NOMO-1 (cell line): ENCODE results near the gene DSTN.
A peak's percentile ranks its signal among the peaks of the same experiment; 100 is the strongest.

Experiments
- DNase-seq, 2 experiments: peaks; one replicate each; lab custom pipeline; 2025; ENCODE audit not compliant: unreplicated experiment in 2 of 2; lab: John Stamatoyannopoulos, UW

Gene DSTN

DNA sequence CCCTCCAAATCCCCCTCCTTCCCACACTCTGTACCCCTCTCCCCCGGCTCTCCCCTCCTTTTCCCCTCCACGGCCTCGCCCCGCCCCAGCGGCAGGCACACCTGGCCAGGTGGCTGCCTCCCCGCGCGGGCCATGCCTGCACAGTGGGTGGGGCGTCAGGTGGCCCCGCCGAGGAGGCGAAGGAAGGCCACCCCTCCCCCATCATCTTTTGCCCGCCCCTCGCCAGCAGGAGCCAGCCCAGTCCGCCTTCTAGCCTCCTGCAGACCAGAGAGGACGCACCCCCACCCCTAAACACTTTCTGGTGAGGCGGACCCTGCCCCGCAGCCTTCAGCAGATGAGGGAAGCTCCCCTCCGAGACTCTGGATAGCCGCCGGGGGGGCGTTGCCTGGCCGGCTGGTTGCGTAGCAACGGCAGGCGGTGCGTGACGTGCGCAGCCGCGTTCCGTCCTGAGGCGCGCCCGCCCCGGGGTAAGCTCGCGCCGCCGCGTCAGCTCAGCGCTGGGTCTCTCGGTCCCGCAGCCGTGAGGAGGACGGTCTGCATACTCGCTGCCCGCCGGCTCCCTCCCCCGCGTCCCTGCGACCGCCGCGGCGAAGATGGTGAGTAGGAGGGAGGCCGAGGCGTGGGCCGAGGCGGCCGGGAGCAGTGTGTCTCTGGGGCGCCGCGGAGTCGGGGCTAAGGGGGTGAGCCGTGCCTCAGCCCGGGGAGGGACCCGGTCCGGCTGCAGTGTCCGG, at the start of gene DSTN:
Gene DSTN (plus strand): TSS at position 460 of the 731 bp plus-strand sequence. CDS start 134 bp downstream, at position 594.
- peak; percentile 67 to 69 for DNase-seq

- no peak for DNase-seq
These were observed 49.3 kb upstream of the DSTN start for GRCh38 chr20:17520583-17520982.

GRCh38 chr20:17522528-17522927, 47.3 kb upstream of the DSTN start:
- DNase-seq, result no peak

- DNase-seq, result no peak
These were observed 46.5 kb upstream of the DSTN start for GRCh38 chr20:17523326-17523725.

GRCh38 chr20:17524560-17524959, 45.3 kb upstream of the DSTN start:
- no peak for DNase-seq

DNA sequence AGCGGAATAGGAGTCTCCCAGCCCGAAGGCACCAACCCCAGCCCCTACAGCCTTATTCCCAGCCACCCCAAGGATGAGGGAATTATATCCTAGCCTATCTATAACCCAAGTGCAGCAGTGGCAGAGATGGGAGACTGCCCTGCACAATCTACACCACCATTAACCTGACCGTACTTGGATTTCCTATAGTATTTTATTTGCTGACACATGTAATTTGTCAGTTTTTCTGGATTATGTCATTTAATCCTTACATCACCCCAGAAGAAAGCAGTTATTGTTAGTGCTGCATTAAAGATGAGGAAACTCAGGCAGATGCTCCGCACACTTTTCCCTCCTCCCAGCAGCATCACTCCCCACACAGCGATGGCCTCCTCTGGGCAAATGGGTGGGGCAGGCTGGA, 44.7 kb upstream of the DSTN start:
- no peak for DNase-seq

GRCh38 chr20:17525650-17526049, 44.2 kb upstream of the DSTN start:
- no peak for DNase-seq

DNA sequence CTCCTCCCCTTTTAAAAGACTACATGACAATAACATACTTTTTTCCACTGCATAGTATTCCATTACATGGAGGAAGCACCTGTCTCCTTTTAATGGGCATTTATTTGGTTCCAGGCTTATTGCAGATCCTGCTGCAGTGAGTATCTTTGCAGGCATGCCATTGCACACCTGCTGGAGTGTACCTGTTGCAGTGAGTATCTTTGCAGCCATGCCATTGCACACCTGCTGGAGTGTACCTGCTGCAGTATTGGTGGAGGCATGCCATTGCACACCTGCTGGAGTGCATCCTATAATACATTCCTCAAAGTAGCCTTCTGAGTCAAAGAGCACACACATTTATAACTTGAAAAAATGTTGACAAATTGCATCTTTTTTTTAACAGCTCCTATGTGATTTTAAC, 40.3 kb upstream of the DSTN start:
- no peak for DNase-seq

DNA sequence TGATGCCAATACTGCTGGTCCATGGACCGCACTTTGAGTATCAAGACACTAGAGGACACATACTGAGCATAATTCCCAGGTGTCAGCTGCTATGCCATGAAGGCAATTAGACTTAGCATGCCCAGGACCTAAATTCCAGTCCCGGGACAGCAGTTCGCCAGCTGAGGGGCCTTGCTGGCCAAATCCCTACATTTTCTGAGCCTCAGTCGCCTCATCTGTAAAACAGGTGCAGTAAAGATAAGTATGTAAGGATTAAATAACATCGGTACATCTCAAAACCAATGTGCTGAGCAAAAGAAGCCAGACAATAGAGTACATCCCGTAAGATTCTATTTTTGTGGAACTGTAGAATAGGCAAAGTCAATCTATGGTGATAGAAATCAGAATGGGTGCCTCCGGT, 39.7 kb upstream of the DSTN start:
- no peak for DNase-seq

- peak; percentile 14 to 39 for DNase-seq
These were observed 38.9 kb upstream of the DSTN start, which contains the start of gene BFSP1 for GRCh38 chr20:17530716-17531664. Gene BFSP1, minus strand, starts transcription at chr20:17531379. Its CDS starts 50 bp downstream, at chr20:17531329.

GRCh38 chr20:17531665-17532025, 38.2 kb upstream of the DSTN start:
- no peak for DNase-seq

- DNase-seq, result peak in 1 of 2 experiments; percentile 20
These were observed 36.5 kb upstream of the DSTN start for GRCh38 chr20:17533396-17533795.

DNA sequence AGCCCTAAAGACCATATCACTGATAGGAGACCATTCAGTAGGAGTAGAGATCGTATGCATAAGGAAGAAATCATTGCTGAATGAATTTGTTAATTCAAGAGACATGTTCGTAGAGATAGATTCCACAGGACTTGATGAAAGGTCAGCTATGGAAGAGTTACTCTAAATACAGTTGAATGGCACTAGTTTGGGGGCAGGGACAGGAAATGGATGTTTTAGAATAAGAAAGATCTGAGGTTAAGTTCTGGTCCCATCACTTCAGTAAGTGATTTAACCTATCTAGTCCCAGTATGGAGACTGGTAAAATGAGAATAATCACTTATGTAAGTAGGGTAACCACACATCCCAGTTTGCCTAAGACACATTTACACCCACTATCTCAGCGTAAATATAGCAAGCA, 35.8 kb upstream of the DSTN start:
- no peak for DNase-seq

DNA sequence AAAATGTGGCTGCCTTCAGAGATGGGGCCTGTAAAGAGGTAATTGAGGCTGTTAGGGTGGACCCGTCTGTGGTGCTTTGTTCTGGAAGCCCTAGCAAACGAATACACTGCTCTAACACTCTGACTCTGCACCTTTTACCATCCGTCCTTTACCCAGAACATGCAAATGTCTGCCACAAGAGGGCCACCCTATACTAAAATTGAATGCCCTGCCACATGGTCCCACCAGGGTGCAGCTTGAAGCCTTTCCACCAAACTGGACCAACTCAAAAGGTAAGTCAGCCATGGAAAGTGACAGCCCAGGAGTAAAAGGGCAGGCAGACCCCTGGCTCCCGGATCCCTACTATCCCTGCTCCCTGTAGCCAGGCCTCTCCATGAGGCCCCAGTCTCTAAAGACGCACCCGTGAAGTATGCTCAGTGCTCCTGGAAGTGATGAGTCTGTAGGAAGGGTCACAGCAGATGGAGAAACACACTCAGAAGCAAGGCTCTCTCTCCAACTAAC, 32.9 kb upstream of the DSTN start:
- peak; percentile 41 to 54 for DNase-seq

GRCh38 chr20:17537959-17538358, 31.9 kb upstream of the DSTN start:
- DNase-seq, result no peak

GRCh38 chr20:17538517-17539170, 31.2 kb upstream of the DSTN start:
- peak in 1 of 2 experiments; percentile 27 for DNase-seq

GRCh38 chr20:17541596-17541995, 28.3 kb upstream of the DSTN start:
- DNase-seq, result no peak

DNA sequence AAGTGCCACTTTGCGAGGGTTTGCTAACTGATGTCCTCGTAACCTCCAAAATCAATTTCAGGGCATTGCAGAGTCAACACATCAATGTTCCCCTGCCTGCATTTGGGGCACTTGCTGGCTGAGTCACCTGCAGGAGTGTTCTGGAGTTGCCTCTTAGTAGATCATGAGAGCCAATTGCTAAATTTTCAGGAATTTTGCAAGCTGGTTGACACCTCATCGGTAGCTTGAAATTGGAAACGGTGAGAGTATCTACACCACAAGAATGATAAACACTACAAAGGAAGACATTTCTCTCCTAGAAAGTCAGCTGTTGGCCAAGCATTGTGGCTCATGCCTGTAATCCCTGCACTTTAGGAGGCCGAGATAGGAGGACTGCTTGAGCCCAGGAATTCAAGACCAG, 27.9 kb upstream of the DSTN start:
- DNase-seq, result no peak

DNA sequence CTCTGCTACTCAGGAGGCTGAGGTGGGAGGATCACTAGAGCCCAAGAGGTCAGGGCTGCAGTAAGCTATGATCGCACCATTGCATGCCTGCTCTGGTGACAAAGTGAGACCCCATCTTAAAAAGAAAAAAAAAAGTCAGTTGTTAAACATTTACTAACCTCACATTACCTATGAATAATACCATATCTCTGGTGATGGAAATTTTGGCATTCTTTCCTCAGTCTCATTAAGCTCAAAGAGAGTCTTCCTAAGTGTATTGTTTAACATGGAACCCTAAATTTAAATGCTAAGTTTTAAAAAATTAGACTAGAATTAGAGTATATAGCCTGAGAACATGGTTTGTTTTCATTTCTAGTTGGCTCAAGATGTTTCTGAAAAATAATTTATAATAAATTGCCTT, 27.4 kb upstream of the DSTN start:
- no peak for DNase-seq

DNA sequence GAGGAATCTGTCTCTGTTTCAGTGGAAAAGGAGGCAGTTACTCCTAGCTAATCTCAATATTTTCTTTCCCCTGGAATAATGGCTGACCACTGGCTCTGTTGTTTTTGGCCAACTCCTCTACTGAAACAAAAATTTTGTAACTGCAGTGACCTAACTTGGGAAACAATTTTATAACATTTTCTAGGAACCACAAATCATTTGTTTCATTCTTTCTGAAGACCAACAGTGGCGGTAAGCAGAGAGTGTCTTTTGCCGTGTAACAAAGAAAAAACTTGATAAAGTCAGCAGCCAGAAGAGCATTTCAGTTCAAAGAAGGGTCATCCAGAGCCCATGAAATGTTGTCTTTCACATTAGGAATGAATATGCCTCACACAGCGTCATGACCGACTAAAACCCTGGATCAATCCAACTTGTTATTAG, 26.9 kb upstream of the DSTN start:
- DNase-seq, result no peak

GRCh38 chr20:17543531-17544131, 26.2 kb upstream of the DSTN start:
- no peak for DNase-seq
